MM.1S (cell line): ENCODE results near the gene FAM83F.

Source experiments
- DNase-seq: peaks from one replicate; pipeline ENCODE4 v3.0.0-alpha.2; 2015
- H2AFZ ChIP-seq: fragments of 300-600 bp; sonication (generic); 2 replicates; pipeline ENCODE4 v1.6.0; 2016; ENCODE audit warnings: antibody characterized with exemption, low read length
- H3F3A ChIP-seq: fragments of 300-600 bp; sonication (generic); 2 replicates; pipeline ENCODE4 v1.6.1; 2016; ENCODE audit warnings: mild to moderate bottlenecking, antibody characterized with exemption, low read length, moderate library complexity, mixed read lengths; ENCODE audit not compliant: insufficient read depth
- H3K27ac ChIP-seq: fragments of 300-600 bp; sonication (generic); 2 replicates; pipeline ENCODE4 v1.5.1; 2016; ENCODE audit warnings: mild to moderate bottlenecking, low read length
- H3K27me3 ChIP-seq: fragments of 300-600 bp; sonication (generic); replicated peaks from 2 replicates; pipeline ENCODE4 v1.6.0; 2016; ENCODE audit warnings: low read length; ENCODE audit not compliant: insufficient read depth
- H3K36me3 ChIP-seq: fragments of 300-600 bp; sonication (generic); replicated peaks from 2 replicates; pipeline ENCODE4 v1.6.1; 2016; ENCODE audit warnings: mild to moderate bottlenecking, low read length, mixed read lengths; ENCODE audit not compliant: insufficient read depth
- H3K4me1 ChIP-seq: fragments of 300-600 bp; sonication (generic); 2 replicates; pipeline ENCODE4 v1.6.1; 2016; ENCODE audit warnings: low read length, mixed read lengths
- H3K4me2 ChIP-seq: fragments of 300-600 bp; sonication (generic); 2 replicates; pipeline ENCODE4 v1.6.0; 2016; ENCODE audit warnings: low read depth, low read length
- H3K4me3 ChIP-seq: fragments of 300-600 bp; sonication (generic); 2 replicates; pipeline ENCODE4 v1.5.1; 2016; ENCODE audit warnings: low read length, mixed read lengths
- H3K79me2 ChIP-seq: fragments of 300-600 bp; sonication (generic); 2 replicates; pipeline ENCODE4 v1.6.1; 2016; ENCODE audit warnings: mixed run types, low read length, mixed read lengths
- H3K9ac ChIP-seq: fragments of 300-600 bp; sonication (generic); 2 replicates; pipeline ENCODE4 v1.6.1; 2016; ENCODE audit warnings: low read length, mixed read lengths
- H3K9me2 ChIP-seq: fragments of 300-600 bp; sonication (generic); replicated peaks from 2 replicates; pipeline ENCODE4 v1.6.1; 2016; ENCODE audit warnings: mild to moderate bottlenecking, low read length, mixed read lengths; ENCODE audit not compliant: insufficient read depth
- H3K9me3 ChIP-seq: fragments of 300-600 bp; sonication (generic); replicated peaks from 2 replicates; pipeline ENCODE4 v1.6.1; 2016; ENCODE audit warnings: mild to moderate bottlenecking, low read length, mixed read lengths; ENCODE audit not compliant: insufficient read depth
- H4K20me1 ChIP-seq: fragments of 300-600 bp; sonication (generic); 2 replicates; pipeline ENCODE4 v1.6.1; 2016; ENCODE audit warnings: mild to moderate bottlenecking, low read length, moderate library complexity, mixed read lengths; ENCODE audit not compliant: insufficient read depth
- EZH2 ChIP-seq: fragments of 300-600 bp; sonication (generic); optimal IDR thresholded peaks from 2 replicates; pipeline ENCODE3; 2017; ENCODE audit warnings: low read depth, mild to moderate bottlenecking, antibody characterized with exemption, low read length, mixed read lengths
- EZH2phosphoT487 ChIP-seq: fragments of 300-600 bp; sonication (generic); IDR thresholded peaks from 2 replicates; pipeline ENCODE4 v1.6.1; 2018; ENCODE audit warnings: antibody characterized with exemption, low read length
- TF ChIP-seq, protein P1 (sequence below): fragments of 300-600 bp; sonication (generic); IDR thresholded peaks from 2 replicates; pipeline ENCODE4 v1.5.1; 2016; ENCODE audit warnings: antibody characterized with exemption, low read length, mixed read lengths

Gene FAM83F

DNA sequence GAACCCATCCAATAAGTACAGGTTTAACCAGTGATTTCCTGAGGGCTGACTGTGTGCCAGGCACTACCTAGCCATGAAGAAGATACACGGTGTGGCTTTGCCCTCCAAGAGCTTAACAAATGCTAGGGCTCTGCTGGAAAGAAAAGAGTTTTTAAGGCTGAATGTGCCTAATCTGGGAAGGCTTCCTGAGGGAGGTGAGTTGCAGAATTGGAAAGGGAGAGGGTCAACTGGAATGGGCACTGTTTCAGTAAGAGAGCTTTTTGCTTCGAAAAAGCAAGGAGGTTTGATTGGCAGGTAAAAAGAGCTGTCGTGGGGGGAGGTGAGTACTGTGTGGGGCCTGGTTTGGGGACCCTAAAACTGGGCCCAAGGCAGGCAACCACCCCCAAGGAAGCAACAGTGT, 2.7 kb downstream of the FAM83F start:
- no peaks in the 10 kb centered on the region for H3F3A ChIP-seq

DNA sequence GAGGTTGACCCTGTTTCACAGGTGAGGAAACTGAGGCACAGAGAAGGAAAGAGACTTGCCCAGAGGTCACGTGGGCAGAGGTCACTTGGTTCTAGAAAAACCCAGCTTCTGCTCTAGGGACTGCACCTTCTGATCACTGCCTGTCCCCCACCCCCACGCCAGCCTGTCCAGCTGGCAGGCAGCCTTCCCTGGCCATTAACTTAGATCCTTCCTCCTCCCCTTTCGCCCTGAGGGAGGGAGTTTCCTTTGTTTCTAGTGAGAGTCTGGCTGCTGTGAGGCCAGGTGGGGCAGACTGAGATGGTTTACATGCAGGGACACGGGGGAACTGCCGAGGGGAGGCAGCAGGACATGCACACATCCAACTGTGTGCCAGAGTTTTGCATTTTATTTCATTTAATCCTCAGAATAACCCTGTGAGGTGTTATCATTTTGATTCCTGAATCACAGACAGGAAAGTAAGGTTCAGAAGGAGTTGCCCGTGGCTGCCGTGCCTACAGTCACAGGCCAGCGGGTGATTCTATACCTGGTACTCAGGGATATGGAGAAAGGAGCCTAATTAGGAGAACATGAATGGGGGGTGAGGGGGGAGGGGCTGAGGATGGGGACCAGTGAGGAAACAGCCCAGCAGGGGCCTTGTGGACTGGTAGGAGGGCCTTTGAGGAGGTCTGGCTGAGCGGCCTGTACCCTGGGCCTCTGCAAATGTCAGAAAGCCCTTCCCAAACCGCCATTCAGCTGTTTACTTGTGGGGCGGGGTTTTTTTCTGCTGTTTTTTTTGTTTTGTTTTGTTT, 3.4 kb downstream of the FAM83F start:
- TF ChIP-seq EZH2phosphoT487 (no peak), EZH2 (no peak)
- TF ChIP-seq, protein P1, sequence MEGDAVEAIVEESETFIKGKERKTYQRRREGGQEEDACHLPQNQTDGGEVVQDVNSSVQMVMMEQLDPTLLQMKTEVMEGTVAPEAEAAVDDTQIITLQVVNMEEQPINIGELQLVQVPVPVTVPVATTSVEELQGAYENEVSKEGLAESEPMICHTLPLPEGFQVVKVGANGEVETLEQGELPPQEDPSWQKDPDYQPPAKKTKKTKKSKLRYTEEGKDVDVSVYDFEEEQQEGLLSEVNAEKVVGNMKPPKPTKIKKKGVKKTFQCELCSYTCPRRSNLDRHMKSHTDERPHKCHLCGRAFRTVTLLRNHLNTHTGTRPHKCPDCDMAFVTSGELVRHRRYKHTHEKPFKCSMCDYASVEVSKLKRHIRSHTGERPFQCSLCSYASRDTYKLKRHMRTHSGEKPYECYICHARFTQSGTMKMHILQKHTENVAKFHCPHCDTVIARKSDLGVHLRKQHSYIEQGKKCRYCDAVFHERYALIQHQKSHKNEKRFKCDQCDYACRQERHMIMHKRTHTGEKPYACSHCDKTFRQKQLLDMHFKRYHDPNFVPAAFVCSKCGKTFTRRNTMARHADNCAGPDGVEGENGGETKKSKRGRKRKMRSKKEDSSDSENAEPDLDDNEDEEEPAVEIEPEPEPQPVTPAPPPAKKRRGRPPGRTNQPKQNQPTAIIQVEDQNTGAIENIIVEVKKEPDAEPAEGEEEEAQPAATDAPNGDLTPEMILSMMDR, result no peak
- Histone ChIP-seq H3K79me2 (no peaks in the 10 kb centered on the region), H4K20me1 (no peaks in the 10 kb centered on the region), H3K27me3 (0 out of 2 replicates have a peak, but pooled peaks cover 3% of the 10 kb centered on the region), H3F3A (no peaks in the 10 kb centered on the region), H3K9me2 (no peaks in the 10 kb centered on the region), H2AFZ (no peak overlapping the region), H3K9ac (no peak overlapping the region), H3K4me3 (no peak overlapping the region), H3K36me3 (no peaks in the 10 kb centered on the region), H3K4me1 (no peaks in the 10 kb centered on the region), H3K27ac (no peak overlapping the region), H3K9me3 (no peaks in the 10 kb centered on the region), H3K4me2 (no peak overlapping the region)
- DNase-seq, result no peak

More for the DNA sequence above, 2.7 kb downstream of the FAM83F start:
- no peak for DNase-seq
- no peaks in the 10 kb centered on the region for H3K9me3 ChIP-seq
- no peaks in the 10 kb centered on the region for H4K20me1 ChIP-seq
- no peak overlapping the region for H3K27ac ChIP-seq
- no peaks in the 10 kb centered on the region for H3K36me3 ChIP-seq
- H2AFZ ChIP-seq, result no peak overlapping the region
- H3K79me2 ChIP-seq, result no peaks in the 10 kb centered on the region
- no peak overlapping the region for H3K4me3 ChIP-seq
- no peak overlapping the region for H3K9ac ChIP-seq
- H3K4me1 ChIP-seq, result no peaks in the 10 kb centered on the region
- no peaks in the 10 kb centered on the region for H3K9me2 ChIP-seq
- TF ChIP-seq EZH2 (no peak), EZH2phosphoT487 (no peak)
- TF ChIP-seq, protein P1, result no peak
- H3K27me3 ChIP-seq, result 0 out of 2 replicates have a peak, but pooled peaks cover 3% of the 10 kb centered on the region
- no peak overlapping the region for H3K4me2 ChIP-seq

DNA sequence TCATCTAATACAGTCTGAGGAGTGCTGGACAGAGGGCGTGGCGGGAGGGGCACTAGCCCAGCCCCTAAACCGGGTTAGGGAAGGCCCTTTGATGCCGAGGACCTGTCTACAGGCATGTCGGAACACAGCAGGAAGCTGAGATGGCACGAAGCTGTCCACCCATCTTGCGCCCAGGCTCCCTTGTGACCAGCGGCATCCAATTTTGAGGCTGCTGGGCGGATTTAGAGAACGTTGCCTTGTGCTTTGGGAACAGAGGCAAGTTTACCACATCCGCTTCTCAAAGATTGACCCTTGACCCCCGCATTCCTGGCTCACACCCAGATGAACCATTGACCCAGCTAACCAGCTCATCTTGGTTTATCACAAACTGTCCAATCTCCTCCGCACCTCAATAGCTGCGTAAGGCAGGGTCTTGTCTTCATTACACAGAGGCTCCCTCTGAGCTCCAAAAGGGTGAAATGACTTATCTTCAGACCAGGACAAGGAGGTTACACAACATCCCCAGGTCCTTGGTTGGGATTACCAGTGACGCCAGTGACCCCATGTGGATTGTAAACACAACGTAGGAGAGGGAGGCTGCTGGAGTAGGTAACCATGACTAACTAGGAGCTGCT, 4.5 kb downstream of the FAM83F start:
- Histone ChIP-seq H3K9ac (no peak overlapping the region), H2AFZ (no peak overlapping the region), H3K27me3 (0 out of 2 replicates have a peak, but pooled peaks cover 3% of the 10 kb centered on the region), H3K27ac (no peak overlapping the region), H3K4me1 (no peaks in the 10 kb centered on the region), H3K9me2 (no peaks in the 10 kb centered on the region), H3F3A (no peaks in the 10 kb centered on the region), H3K9me3 (no peaks in the 10 kb centered on the region), H3K4me3 (no peak overlapping the region), H3K36me3 (no peaks in the 10 kb centered on the region), H4K20me1 (no peaks in the 10 kb centered on the region), H3K79me2 (no peaks in the 10 kb centered on the region), H3K4me2 (no peak overlapping the region)
- TF ChIP-seq EZH2phosphoT487, result no peak
- TF ChIP-seq, protein P1, result no peak
- TF ChIP-seq EZH2, result no peak
- DNase-seq, result no peak
